NK-92 treated with Interleukin-12 subunit alpha and Interleukin-12 subunit beta, amount 100 ng/mL, for 24 hours (cell line): ENCODE data around the gene PILRA.
A peak's percentile ranks its signal among the peaks of the same experiment; 100 is the strongest.
"Not testable (repeated sequence)": the region's sequence is repeated elsewhere in the genome, so short reads cannot be mapped to it uniquely, and the experiment has no call there.

Source experiments
- DNase-seq: peaks from one replicate; lab custom pipeline; 2025; lab: John Stamatoyannopoulos, UW

Gene PILRA

DNA sequence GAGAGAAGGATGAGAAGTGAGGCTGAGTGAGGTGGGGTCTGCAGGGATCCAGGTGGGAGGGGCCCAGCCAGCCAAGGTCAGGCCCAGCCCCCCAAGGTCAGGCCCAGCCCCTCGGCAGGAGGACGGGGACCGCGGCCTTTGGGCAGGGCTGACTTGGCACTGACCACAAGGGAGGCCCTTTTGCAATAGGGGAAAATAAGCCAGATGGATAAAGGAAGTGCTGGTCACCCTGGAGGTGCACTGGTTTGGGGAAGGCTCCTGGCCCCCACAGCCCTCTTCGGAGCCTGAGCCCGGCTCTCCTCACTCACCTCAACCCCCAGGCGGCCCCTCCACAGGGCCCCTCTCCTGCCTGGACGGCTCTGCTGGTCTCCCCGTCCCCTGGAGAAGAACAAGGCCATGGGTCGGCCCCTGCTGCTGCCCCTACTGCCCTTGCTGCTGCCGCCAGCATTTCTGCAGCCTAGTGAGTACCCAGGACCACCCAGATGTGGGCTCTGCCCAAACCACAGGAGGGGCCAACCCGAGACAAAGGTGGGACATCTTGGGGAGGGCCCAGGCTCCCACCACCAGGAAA is at the start of gene PILRA:
TSS of gene PILRA (plus strand) at position 227 of the 571 bp plus-strand sequence. CDS start at position 397, 170 bp downstream.
- no peak for DNase-seq

DNA sequence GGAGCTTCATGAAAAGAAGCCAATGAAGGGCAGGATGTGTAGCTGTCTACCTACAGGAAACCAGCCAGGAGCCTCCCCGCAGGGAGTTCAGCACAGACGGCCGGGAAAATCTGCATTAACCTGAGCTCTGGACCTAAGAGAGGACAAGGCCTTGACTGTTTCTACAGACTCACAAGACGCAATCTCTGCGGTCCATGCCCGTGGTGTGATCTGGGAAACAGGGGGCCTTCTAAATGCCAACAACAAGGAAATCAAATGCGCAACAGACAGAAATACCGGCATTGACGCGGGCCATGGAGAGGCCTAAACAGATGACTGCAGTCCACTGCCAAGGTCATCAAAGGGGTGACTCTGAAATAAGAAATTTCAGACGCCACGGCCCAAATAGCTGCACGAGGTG is 49.1 kb upstream of the PILRA start:
- DNase-seq, result not testable (repeated sequence)

DNA sequence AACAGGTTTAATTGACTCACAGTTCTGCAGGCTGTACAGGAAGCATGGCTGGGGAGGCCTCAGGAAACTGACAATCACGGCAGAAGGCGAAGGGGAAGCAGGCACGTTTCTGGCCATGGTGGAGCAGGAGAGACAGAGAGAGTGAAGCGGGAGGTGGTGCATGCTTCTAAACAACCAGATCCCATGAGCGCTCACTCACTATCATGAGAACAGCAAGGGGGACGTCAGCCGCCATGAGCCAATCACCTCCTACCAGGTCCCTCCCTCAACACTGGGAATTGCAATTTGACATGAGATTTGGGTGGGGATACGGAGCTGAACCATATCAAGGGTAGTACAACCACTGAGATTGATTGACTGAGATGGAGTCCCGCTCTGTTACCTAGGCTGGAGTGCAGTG is 47.6 kb upstream of the PILRA start:
- DNase-seq, result not testable (repeated sequence)

DNA sequence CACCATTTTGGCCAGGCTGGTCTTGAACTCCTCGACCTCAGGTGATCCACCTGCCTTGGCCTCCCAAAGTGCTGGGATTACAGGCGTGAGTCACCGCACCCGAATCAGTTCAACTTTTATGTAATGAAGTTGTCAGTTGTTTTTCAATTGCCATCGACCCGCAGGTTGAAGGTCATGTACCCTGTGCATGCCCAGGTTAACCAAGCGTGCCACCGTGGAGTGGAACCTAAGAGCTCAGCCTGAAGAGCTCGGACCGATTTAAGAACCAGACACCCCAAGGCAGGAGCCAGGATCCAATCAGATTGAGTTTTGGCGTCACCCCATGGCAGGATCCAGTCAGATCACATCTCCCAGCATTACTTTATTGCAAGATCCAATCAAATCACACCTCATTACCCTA is 46.4 kb upstream of the PILRA start:
- not testable (repeated sequence) for DNase-seq

DNA sequence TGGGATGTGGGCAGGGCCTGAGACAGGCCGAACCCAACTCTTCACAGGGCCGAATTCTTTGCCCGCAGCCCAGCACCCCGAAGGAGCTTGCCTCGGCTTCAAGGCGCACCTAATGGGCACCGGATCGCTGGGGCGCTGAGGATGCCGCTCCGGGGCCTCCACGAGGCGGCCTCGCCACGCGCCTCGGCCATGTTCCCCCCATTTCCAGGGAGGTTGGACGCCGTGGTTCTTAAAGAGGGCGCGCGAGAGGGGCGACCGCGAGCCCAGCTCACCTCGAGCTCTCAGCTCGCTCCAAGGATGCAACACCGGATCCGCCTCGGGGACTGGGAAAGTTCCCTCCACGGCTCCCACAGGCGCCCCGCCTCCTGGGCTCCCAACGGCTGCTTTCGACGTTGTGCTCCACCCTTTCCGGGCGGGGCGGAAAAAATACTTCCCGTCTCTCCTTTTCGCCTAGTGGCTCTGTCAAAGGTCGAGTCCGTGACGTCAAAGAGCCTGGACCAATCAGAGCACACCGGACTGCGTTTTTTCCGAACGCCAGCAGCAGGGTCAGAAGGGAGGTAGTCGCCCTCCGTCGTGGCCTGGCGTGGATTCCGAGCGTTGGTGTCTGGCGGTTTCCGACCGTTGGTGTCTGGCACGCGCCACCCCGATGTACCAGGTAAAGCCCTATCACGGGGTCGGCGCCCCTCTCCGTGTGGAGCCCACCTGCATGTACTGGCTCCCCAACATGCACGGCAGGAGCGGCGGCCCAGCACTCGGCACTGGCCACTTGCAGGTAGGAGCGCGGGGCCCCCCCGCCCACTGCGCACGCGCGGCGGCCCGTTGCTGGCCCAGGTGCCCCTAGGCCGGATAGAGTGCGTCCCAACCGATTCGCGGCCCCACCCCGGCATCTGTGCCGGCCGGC is 37.5 kb upstream of the PILRA start:
- peak; percentile 93 for DNase-seq

- DNase-seq, result not testable (repeated sequence)
Observed at GRCh38 chr7:100338083-100338696, 35.1 kb upstream of the PILRA start.

DNA sequence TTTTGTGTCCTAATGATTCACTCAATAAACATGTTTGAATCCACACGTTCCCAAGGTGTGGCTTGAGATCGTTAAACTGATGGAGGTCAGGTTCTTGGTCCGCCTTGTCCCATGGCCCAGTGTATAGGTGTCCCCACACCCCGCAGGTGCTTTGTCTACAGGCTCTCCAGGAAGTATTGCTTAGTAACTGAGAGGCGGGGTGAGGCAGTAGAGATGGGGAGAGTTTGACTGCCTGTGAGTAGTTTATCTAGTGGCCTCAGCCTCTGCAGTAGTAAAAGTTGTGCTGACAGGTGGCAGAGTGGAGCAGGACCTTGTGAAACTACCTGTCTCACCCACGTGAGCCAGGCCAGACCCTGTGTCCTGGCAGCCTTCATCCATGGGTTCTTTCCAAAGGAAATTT is 32.0 kb upstream of the PILRA start:
- DNase-seq, result not testable (repeated sequence)

- DNase-seq, result no peak
Observed at GRCh38 chr7:100342765-100343164, 30.5 kb upstream of the PILRA start.

GRCh38 chr7:100344124-100344559 is 29.1 kb upstream of the PILRA start:
- not testable (repeated sequence) for DNase-seq

GRCh38 chr7:100344560-100345287 is 28.6 kb upstream of the PILRA start:
- peak; percentile 52 for DNase-seq

GRCh38 chr7:100345288-100345672 is 28.0 kb upstream of the PILRA start:
- peak; percentile 61 for DNase-seq

- DNase-seq, result no peak
Observed at GRCh38 chr7:100346921-100347320, 26.4 kb upstream of the PILRA start.

- no peak for DNase-seq
Observed at GRCh38 chr7:100348805-100349204, 24.5 kb upstream of the PILRA start.

- no peak for DNase-seq
Observed at GRCh38 chr7:100349757-100350156, 23.5 kb upstream of the PILRA start.

DNA sequence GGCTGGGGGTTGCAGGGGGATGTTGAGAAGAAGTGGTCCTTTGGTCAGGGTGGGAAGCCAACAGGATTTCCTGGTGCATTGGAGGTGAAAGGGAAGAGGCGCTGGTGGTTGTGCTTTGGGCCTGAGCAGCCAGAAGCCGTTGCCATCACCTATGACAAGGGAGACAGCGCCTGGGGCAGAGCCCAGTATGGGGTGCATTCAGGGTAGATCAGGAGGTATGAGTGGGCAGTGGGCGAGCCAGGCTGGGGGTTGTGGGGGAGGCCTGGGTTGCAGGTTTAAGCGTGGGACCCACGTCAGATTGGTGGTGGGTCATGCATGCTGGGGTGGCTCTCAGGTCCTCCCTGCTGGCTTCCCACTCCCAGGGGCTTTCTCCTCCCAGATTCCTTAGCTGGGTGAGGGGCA is 21.6 kb upstream of the PILRA start:
- peak; percentile 25 for DNase-seq

- not testable (repeated sequence) for DNase-seq
Observed at GRCh38 chr7:100352230-100352781, 21.0 kb upstream of the PILRA start.

DNA sequence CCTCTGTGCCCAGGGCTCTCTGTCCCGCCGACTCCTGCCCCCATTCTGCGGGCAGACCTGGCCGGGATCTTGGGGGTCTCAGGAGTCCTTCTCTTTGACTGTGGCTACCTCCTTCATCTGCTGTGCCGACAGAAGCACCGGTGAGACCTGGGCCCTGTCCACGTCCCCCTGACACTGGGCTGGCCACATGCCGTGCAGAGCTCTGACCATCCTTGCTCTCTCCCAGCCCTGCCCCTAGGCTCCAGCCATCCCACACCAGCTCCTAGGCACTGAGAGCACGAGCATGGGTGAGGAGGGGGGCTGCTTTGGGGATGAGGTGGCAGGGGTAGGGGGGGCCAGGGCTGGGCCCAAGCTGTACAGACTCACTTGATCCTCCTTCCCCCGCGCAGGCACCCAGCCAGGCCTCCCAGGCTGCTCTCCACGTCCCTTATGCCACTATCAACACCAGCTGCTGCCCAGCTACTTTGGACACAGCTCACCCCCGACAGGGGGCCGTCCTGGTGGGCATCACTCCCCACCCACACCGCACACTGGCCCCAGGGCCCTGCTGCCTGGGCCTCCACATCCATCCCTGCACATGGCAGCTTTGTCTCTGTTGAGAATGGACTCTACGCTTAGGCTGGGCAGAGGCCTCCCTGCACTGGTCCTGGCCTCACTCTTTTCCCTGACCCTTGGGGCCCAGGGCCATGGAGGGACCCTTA is 20.2 kb upstream of the PILRA start:
- DNase-seq, result no peak

GRCh38 chr7:100353685-100354330 is 19.5 kb upstream of the PILRA start:
- peak; percentile 76 for DNase-seq

DNA sequence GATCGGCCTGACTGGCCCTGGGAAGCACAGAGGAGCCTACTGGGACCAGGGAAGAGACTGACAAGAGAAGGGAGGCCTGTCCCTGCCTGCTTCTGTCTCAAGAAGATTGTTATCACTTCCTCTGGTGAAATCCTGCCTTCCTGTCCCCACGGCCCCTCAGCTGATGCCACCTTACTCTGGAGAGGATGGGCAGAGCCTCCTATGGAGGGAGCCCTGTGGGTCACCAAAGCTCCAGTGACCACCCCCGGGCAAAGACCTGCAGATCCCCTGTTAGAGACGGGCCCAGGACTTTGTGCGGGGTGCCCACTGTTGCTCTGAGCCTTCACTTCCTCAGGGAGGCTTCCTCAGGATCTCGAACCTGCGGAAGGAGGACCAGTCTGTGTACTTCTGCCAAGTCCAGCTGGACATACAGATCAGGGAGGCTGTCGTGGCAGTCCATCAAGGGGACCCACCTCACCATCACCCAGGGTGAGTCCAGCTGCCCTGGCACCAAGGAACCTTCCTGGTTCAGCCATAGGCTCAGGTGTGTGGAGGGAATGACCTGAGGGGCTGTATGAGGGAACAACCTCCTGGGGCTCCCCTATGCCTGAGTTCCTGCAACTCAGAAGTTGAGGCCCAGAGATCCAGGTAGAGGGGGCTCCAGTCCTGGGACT is 16.7 kb upstream of the PILRA start:
- DNase-seq, result no peak

- DNase-seq, result no peak
Observed at GRCh38 chr7:100357131-100357561, 16.1 kb upstream of the PILRA start.
